ENCODE data around the gene FHIT. TPM values are rescaled to one million over a fixed set of nuclear protein-coding genes. Genes with fewer than 3 reads are reported as not detected.

The FHIT gene
- total RNA-seq, 4 donors from 2014 or later, result 4.6 to 6.1 (median 5.7) TPM

- Histone ChIP-seq H3K27me3 (no peaks in the 10 kb centered on the region), H3K9me3 (no peaks in the 10 kb centered on the region), H3K36me3 (no peaks in the 10 kb centered on the region), H3K27ac (replicated peaks in 1 of 4) (no peak overlapping the region), H3K4me1 (no peaks in the 10 kb centered on the region), H3K4me3 (no peak overlapping the region)
- TF ChIP-seq POLR2AphosphoS5 (IDR thresholded peaks at IDR 0.05), result no peak
- no peak for TF ChIP-seq EP300 (IDR thresholded peaks at IDR 0.05)
- TF ChIP-seq POLR2A (IDR thresholded peaks at IDR 0.05; ENCODE audit: low read depth), result no peak
- TF ChIP-seq CTCF (IDR thresholded peaks at IDR 0.05), result no peak
- no peak for DNase-seq (ENCODE audit: extremely low spot score)
- intact Hi-C loops (cut with DNase I), result no loop called here
Measured at GRCh38 chr3:59728587-59728908, 1522.7 kb downstream of the FHIT start.

GRCh38 chr3:59727902-59728586 is 1523.2 kb downstream of the FHIT start:
- no peaks in the 10 kb centered on the region for H3K36me3 ChIP-seq
- intact Hi-C loops (cut with DNase I), result no loop called here
- TF ChIP-seq CTCF (IDR thresholded peaks at IDR 0.05) (no peak), EP300 (IDR thresholded peaks at IDR 0.05) (no peak), POLR2AphosphoS5 (IDR thresholded peaks at IDR 0.05) (no peak), POLR2A (IDR thresholded peaks at IDR 0.05; ENCODE audit: low read depth) (no peak)
- H3K4me3 ChIP-seq, result no peak overlapping the region
- H3K27ac ChIP-seq (replicated peaks in 1 of 4), result no peak overlapping the region
- DNase-seq (ENCODE audit: extremely low spot score), result no peak
- no peaks in the 10 kb centered on the region for H3K9me3 ChIP-seq
- 76% methylated on average over 4 of the region's 4 CpGs for WGBS
- no peaks in the 10 kb centered on the region for H3K27me3 ChIP-seq
- H3K4me1 ChIP-seq, result no peaks in the 10 kb centered on the region

- TF ChIP-seq CTCF (IDR thresholded peaks at IDR 0.05), result no peak
- TF ChIP-seq POLR2AphosphoS5 (IDR thresholded peaks at IDR 0.05), result no peak
- no peak for TF ChIP-seq EP300 (IDR thresholded peaks at IDR 0.05)
- no peak for TF ChIP-seq POLR2A (IDR thresholded peaks at IDR 0.05; ENCODE audit: low read depth)
- intact Hi-C loops (cut with DNase I), result no loop called here
- Histone ChIP-seq H3K9me3 (no peaks in the 10 kb centered on the region), H3K27ac (replicated peaks in 1 of 4) (no peak overlapping the region), H3K4me3 (no peak overlapping the region), H3K27me3 (no peaks in the 10 kb centered on the region), H3K36me3 (no peaks in the 10 kb centered on the region), H3K4me1 (no peaks in the 10 kb centered on the region)
- DNase-seq (ENCODE audit: extremely low spot score), result no peak
- WGBS, result 94% methylated on average over 2 of the region's 2 CpGs
Measured at GRCh38 chr3:59726279-59726678, 1525.0 kb downstream of the FHIT start.

GRCh38 chr3:59717679-59718205 is 1533.5 kb downstream of the FHIT start:
- H3K36me3 ChIP-seq, result no peaks in the 10 kb centered on the region
- no peaks in the 10 kb centered on the region for H3K4me1 ChIP-seq
- TF ChIP-seq POLR2AphosphoS5 (IDR thresholded peaks at IDR 0.05) (no peak), POLR2A (IDR thresholded peaks at IDR 0.05; ENCODE audit: low read depth) (no peak)
- H3K27me3 ChIP-seq, result no peaks in the 10 kb centered on the region
- peaks cover 0 to 13% (median 4%) of the 10 kb centered on the region in 4 donors for H3K9me3 ChIP-seq
- DNase-seq (ENCODE audit: extremely low spot score), result no peak
- intact Hi-C loops (cut with DNase I), result no loop called here
- H3K4me3 ChIP-seq, result no peak overlapping the region
- H3K27ac ChIP-seq (replicated peaks in 1 of 4), result no peak overlapping the region
- 70% methylated on average over 1 of the region's 1 CpG for WGBS

DNA sequence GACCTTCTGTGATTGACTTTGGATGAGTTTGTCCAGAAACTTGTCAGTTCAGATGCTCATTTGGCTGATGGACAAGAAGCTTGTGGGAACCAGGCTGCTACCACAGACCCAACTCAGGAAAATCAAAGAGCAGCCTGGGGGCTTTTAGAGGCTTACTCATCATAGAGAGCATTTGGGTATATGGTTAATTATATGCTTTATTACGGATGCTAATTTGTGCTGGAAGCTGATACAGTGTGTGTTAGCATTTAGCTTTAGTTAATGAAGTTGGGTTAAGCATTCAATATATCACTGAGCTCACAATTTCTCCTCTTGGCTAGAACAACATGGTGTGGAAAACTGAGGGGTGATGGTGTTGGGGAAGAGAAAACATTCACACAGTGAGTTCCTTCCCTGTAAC is 1537.2 kb downstream of the FHIT start:
- TF ChIP-seq EP300 (IDR thresholded peaks at IDR 0.05), result no peak
- TF ChIP-seq POLR2A (IDR thresholded peaks at IDR 0.05; ENCODE audit: low read depth), result no peak
- TF ChIP-seq POLR2AphosphoS5 (IDR thresholded peaks at IDR 0.05), result no peak
- no peak for TF ChIP-seq CTCF (IDR thresholded peaks at IDR 0.05)
- no peak for DNase-seq (ENCODE audit: extremely low spot score)
- no peaks in the 10 kb centered on the region for H3K27me3 ChIP-seq

More for the DNA sequence above, 1537.2 kb downstream of the FHIT start:
- Histone ChIP-seq H3K36me3 (no peaks in the 10 kb centered on the region), H3K4me1 (no peaks in the 10 kb centered on the region), H3K4me3 (no peak overlapping the region), H3K27ac (replicated peaks in 1 of 4) (no peak overlapping the region), H3K9me3 (peaks cover 0 to 13% (median 4%) of the 10 kb centered on the region in 4 donors)
- intact Hi-C loops (cut with DNase I), result no loop called here
- 79% methylated on average over 1 of the region's 1 CpG for WGBS

Measured in esophagus muscularis mucosa (tissue), 4 donors.